GM21825 (cell line): ENCODE measurements around the gene TSHZ3.

Experiments
- ATAC-seq: cut with Tn5 transposase; IDR thresholded peaks from one replicate; pipeline ENCODE4 v1.9.1; 2021; ENCODE audit warnings: mild to moderate bottlenecking, moderate library complexity; ENCODE audit not compliant: unreplicated experiment

TSHZ3 gene

DNA sequence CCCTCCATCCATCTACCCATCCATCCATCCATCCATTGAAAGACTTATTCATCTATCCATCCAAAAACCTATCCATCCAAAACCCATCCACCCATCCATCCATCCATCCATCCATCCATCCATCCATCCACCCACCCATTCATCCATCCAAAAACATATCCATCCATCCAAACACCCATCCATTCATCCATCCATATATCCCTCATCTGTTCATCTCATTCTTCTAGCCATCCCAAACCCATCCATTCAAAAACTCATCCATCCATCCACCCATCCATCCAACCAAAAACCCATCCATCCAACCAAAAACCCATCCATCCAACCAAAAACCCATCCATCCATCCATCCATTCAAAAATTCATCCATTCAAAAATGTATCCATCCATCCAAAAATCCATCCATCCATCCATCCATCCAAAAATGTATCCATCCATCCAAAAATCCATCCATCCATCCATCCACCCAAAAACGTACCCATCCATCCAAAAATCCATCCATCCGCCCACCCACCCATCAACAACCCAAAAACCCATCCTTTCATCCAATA, 56.5 kb downstream of the TSHZ3 start:
- no peak for ATAC-seq

DNA sequence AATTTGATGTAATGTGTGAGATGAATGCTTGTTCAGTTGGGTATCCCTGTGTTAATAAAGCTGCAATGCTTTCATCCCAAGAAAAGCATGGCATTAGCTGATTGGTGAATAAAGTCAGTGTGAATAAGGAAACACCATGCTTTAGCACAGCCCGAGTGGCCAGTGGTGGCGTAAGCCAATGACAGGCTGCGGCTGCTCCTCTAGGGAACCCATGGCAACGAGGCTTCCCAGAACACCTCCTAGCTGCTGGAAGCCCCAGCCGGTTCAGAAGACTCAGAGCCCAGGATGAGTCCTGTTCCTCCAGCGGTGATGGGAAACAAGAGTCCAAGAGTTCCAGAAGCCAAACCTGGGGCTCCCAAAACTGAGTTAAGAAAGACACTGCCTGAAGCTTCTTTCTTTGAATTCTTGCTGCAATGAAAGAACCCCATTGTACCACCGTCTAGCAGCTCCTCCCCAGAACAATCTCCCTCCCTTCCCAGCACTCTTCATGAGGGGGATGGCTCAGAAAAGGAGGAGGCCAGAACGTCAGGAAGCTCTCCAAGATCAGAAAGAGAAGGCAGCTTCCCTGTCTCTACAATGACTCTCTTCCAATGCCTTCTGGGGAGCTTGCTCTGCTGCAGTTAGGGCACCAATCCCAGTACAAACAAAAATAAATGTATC, 58.2 kb downstream of the TSHZ3 start:
- ATAC-seq: no peak

DNA sequence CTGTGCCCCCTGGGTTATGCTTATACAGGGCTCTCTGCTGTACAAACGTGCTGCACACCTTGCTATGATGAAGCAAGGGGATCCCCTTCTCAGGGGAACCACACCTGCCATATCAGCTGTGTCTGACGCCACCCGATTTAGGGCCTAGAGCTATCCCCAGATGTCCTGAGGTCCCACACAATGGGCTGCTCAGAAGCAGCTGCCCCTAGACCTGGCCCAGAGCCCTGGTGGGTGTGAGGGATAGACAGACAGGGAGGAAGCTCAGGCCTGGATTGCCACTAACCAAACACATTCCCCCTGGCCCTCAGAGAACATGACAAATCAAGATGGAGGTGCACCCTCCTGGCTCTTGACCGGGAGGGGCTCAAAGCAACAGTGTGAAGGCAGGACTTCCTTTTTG, 59.3 kb downstream of the TSHZ3 start:
- no peak for ATAC-seq

DNA sequence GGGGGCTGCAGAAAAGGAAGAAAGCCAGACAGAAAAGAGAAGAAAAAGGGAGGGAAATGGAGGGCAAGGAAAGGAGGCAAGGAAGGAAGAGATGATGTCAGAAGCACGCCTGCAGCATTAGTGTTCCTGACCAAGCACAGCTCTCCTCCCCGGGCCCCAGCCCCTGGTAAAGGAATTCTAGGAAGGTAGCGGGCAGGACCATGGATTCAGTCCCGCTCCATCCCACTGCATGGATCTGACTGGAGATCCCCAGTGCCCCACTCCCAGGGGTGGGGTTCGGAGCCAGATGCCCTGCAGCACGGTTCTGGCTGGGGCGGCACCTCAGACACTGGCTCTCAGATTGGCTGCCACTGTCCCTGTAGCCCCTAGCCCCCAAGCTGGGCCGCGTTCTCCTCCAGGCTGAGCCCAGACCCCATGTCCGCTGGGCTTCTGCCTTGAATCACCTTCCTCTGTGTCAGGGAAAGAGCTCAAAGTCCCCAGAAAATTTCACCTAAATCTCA, 59.8 kb downstream of the TSHZ3 start:
- ATAC-seq: no peak

DNA sequence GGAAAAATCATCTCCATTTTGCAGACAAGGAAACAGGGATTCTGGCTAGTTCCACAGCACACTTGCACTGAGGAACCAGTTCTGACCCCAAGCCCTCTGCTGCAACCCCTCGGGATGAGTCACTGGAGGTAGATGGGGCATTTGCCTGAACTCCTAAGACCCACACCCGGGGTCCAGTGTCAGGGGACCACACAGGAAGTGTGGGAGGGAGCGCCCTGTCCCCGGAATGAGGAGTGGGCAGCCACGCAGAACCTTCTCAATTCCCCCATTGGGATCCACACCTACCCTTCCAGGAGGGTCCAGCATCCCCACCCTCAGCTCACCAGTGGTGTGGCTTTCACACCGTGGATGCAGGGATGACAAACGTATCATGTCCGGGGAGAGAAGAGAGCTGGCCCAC, 62.7 kb downstream of the TSHZ3 start:
- no peak for ATAC-seq

DNA sequence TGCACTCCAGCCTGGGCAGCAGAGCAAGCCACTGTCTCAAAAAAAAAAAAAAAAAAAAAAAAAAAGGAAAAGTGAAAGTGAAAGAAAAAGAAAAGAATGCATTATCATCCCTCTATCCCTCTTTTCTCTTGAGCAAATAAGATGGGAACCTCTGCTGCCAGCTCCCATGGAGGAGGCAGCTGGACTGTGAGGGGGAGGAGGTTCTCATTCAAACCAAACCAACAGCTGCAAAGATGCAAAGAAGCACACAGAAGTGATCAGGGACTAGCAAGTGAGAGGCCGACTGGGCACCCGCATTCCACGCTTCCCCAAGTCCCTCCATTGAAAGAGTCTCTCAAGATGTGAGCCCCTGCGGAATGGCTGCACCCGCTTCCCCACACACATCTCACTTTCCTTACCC, 63.5 kb downstream of the TSHZ3 start:
- ATAC-seq: no peak

DNA sequence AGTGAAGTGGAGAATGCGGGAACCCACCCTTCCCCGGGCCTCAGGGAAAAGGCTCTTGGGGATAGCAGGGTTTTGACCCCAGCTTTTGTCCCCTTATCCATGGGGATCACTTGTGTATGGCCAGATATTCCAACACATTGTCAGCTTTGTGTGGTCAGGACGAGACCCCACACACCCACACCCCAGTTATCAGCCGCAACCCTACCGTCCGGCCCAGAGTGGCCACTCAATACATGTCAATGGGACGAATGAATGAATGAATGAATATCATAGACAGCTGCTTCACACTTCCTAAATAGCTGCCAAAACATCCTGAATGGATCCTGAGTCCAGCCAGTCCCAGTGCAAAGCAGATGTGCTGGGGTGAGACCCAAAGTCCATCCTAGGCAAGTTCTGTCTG, 64.6 kb downstream of the TSHZ3 start:
- no peak for ATAC-seq

DNA sequence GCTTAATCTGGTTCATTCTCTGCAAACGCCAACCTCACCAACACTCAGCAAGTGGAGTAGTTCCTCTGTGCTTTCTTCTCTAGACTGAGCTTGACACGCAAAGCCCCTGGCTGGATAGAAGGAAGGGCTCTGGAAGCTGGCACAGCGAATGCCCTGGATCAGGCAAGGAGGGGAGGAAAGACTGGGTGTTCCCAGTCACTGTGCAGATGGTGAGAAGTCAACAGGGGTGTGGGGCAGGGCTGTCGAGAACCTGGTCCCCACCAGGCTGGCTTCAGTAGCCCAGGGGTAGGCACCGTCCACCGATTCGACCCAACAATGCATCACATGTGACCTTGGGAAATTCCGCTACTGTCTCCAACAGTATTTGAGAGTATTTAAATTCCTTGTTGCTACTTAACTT, 65.5 kb downstream of the TSHZ3 start:
- ATAC-seq: no peak

DNA sequence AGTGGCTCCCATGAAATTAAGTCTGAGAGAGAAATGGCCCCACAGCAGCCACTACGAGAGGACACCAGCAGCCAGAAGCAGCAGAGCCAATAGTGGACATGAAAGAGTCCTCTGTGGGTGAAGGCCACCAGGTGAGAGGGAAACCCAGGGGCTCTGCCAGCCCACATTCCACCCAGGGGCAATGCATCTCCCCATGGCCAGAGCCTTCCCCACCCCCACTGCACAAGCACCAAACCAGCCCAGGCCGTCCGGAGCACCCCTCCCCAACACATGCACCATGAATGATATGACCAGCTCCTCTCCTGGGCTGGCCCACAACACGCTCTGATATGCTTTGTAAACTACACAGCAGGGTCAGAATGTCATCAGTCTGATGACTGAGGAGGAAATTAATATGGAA, 66.9 kb downstream of the TSHZ3 start:
- ATAC-seq: no peak

DNA sequence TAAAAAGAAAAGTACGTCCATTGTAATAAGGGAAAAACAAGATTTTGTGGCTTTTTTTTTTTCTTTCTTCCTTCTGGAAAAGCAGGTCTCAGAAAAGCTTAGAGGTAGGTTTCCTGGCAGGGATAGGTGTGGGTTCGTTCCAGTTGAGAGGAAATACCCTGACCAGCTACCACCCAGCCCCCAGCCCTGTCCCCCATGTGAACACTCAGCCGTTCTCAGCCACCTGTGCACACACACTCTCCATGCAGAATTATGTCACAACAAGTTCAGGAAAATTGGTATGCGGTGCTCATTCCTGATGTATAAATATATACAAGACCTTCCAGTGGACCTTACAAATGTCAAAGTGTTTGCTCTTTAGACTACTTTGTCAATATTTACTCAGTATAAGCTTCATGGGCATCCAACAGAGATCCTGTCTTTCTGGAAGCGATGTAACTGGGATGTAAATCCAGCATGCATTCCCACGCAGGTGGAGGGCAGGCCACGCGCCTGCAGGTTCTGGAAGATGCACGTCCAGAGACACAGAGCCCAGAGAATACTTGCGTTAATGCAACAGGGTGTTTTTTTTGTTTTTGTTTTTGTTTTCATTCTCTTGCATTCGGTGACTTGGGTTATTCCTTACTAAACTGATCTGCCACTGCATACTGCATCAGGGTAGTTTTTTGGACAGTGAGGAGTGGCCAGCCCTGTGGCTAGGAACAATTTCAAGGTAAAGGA, 68.8 kb downstream of the TSHZ3 start:
- no peak for ATAC-seq

DNA sequence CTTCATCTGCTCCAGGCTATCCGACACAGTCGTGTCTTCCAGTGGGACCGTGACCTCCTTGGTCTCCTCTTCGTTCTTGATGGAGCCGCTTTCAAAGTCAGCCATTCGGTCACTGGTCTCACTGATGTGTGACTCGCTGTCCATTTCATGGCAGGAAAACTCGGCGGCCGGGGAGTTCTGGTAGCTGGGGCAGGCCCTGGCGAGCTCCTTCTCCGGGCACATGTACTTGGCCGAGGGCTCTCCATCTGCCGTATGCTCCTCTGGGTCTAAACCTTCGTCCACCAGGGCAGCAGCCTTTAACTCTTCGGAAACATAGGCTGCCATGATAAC, 69.8 kb downstream of the TSHZ3 start:
- ATAC-seq: no peak

DNA sequence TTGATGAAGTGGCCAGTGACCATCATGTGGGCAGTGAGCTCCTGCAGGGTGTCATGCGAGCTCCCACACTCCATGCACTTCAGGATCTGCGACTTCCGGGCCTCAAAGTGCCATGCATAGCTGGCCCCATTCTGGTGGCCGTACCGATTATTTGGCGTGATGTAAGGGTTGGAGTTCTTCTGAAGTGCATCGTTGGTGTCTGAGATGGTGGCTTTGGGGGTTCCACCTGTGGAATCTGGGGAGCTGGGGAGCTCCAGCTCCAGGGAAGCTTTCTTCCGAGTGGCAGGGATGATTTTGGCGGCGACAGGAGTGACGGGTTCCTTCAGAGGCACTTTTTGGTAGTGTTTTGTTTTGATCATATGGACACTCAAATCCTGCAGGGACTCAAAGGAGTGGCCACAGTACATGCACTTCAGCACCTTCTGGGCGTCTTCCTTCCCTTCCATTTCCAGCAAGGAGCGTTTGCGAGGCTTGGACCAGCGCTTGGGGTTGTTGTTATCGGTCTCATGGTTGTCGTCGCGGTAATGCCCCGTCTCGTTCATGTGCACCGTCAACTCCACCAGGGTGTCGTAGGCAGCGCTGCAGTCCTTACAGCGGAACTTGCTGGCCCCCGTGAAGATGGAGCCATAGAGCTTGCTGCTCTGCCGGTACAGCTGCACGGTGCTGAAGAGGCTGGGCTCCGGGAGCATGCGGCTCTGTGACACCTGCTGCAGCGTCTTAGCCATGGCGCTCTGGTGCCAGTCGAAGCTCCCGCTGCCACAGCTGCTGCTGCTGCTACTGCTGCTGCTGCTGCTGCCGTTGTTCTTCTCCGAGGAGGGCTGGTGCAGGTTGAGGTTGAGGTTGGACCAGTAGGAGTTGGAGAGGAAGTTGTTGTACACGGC, 70.4 kb downstream of the TSHZ3 start:
- no peak for ATAC-seq

DNA sequence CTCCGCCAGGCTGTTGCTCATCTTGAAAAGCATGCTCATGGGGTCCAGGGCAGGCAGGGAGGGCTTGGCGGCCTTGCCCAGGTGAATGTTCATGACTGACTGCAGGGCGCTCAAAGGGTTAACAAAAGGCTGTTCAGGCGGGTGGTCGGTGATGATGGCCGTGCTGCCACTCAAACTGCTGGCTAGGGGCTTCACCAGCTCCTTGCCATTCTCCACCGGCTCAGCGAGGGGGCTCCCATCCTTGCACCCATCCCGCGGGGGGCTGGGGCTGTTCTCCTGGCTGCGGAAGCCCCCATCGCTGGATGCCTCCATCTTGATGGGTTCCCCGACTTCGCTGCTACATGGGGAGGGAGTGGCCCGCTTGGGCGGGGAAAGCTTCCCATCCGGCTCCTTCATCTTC, 71.7 kb downstream of the TSHZ3 start:
- ATAC-seq: no peak

DNA sequence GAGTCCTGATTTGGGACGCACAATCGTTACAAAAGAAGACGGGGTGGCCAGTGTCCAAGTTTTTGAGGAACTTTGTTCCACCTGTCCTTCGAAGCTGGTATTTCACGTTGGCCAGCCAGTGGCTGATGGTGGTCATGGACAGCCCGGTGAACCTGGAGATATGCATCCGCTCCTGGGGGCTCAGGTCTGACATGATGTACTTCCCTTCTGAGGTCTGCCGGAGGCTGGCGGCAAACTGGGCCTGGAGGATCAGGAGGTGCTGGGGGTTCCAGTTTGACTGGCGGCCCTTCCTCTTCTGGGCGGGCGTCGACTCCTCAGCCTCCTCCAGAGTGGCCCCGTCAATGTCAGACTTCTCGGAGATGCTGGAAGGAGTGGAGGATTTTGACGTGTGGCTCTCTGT, 72.4 kb downstream of the TSHZ3 start:
- no peak for ATAC-seq

DNA sequence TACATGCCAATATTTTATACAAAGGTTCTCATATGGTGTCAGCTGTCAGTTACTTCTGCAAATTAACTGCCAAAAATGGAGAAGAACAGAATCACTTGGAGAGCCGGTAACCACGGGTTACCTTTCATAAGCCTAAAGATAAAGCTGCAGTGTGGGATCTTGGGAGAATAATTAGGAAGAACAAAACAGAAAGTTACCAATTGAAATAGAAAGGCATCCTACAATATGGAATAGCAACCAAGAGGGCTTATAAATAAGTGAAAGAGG, 74.2 kb downstream of the TSHZ3 start:
- ATAC-seq: no peak

DNA sequence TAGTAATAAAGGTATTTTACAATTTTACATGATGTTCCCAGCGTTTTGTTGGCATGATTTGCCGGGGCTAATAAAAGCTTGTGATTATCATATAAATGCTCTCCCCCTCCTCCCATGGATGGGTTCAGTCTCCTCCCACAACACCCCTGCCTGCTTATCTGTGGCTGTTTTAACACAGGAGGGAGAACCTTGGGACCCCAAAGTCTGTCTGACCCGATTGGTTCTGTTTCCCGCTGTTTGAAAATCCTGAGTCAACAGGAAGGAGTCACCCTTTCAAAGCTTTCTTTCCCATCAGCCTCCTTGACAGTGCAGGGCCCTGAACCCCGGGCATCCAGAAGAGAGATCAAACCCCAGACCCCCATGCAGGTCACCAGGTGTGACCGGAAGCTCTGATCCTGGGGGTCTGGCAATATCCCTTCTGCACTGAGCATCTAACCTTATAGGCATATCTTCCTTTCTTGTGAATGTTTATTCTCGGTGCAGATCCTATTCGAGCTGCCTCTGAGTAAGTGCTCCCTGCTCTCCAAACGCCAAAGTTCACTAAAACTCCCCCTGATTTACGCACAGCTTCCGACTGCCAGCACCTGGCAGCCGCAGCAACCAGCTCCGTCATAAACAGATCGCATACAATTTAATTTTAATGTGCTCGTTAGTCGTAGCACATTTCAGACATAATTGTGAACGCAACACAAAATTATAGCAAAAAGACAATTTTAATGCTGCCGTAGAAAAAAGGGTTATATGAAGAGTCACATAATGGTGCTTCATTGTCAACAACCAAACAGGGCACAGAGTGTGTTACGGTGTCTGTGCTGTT, 74.8 kb downstream of the TSHZ3 start:
- ATAC-seq: no peak

DNA sequence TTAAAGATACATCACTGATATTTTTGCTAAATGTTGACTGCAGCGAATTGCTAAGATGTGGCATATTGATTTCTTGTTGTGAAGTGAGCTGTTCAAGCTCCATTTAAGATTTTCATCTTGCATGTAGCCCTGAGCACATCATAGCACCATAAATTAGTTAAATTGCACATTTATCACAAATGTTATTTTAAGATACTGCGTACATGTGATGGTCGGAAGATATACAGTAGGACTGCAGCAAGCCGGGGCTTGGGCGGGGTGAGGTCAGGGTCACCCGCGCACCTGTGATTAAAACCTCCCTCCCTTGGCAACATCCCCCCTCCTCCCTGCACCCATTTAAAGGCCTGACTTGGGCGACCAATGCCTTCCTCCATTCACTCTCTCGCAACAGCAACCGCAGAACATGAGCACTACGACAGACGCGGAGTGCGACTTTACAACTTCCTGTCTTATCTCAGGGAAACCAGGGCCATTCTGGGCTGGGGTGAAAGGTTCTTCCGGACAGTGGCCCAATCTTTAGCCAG, 76.6 kb downstream of the TSHZ3 start:
- no peak for ATAC-seq

DNA sequence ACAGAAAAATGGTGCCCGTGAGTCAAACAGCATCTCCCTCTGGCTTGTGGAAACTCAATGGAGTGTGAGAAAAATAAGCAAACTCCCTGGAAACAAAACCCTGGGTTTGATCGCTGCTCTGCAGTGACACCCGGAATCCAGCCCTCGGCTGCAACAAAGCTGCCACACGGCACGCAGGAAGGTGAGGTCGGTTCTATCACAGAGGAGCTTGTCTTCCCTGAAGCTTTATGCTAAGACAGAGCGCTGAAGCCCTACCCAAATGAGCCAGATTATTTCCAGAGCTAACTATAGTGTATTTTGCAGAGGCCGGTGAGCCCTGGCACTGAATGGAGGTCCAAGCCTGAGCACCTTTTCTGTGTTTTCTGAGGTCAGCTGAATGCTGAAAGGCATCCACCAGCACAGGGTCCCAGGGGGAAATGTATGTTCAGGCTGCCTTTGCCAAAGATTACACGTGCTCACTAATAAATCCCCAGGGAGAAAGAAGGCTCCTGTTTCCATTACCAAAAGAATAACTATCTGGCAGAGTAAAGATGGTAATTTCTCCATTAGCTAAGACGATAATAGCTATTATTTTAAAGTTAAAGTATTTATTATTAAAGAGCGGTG, 77.8 kb downstream of the TSHZ3 start:
- ATAC-seq: no peak

DNA sequence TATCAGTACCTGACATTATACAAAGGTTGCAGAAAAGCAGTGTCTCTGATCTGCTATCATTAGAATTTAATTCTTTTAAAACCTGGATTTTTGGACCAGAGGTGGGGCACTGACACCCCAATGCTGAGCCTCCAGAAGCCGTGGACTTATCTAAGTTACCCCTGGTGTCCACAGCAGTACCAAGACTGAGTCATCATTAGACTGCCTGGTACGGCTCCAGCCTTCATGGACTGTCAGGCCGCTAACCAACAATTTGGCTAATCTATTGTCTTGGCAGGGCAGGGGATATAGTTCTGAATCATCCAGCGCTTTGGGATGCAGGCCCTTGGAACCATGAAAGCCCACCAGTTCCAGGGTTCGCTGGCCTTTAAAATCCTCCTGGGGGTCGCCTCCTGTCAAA, 78.3 kb downstream of the TSHZ3 start:
- no peak for ATAC-seq

DNA sequence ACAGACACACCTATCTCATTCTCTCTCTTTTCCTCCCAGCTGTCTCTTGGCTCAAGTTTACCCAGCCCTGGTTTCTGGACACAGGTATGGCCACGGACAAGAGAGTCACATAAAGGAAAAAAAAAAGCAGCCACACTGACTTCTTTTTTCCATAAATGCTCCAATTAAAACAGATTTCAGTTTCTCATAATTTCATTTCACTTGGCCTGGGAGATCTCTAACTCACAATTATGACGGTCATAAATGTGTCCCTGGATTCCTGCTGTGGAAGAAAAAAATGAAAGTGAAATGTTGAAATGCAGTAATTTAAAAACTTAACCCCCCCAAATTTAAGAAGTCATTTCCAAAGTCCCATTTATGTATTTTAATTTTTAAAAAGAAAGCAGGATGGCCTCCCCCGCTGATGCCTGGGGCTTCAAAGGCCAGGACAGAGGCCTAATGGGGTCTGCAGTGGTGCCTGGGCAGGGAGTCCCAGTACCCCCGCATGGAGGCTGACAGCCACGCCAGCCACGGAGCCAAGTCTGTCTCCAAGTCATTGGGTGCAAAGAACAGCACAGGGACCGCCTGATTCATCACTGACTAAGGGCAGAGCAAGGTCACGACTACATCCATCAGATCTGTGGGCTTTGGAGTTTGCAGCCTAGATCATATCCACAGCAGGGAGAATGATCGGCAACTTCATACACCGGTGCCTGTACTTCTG, 79.7 kb downstream of the TSHZ3 start:
- ATAC-seq: no peak
